Measurements from ENCODE around the gene ABCB11.
A peak's percentile ranks its signal among the peaks of the same experiment; 100 is the strongest.
"Not testable (repeated sequence)": the region's sequence is repeated elsewhere in the genome, so short reads cannot be mapped to it uniquely, and the experiment has no call there.

DNA sequence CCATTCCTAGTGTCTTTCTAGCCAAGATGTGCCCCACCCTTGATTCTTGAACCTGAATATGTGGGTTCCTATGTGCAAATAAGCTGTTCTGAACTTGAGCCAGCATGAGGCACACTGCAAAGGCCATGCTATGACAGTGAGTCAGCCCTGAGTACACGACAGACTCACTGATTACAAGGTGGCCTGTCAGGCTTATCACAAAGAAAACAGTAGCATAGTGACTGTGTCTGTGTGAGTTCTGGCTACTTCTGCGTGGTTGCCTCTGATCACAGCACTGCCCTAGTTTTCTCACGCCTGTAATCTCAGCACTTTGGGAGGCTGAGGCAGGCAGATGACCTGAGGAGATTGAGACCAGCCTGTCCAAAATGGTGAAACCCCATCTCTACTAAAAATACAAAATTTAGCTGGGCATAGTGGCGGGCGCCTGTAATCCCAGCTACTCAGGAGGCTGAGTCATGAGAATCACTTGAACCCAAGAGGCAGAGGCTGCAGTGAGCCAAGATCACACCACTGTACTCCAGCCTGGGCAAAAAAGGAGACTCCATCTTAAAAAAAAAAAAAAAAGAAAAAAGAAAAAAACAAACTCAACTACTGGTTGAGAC is 18.8 kb downstream of the ABCB11 start:
- peak in 2 of 3 donors; percentile 71 to 79 for TF ChIP-seq POLR2AphosphoS5 (IDR thresholded peaks at IDR 0.05)
- TF ChIP-seq POLR2A (IDR thresholded peaks at IDR 0.05): not testable (repeated sequence)

All from stomach (tissue), 4 donors.